ENCODE measurements around the gene MAST1.
"Not testable (repeated sequence)": the region's sequence is repeated elsewhere in the genome, so short reads cannot be mapped to it uniquely, and the experiment has no call there.

The MAST1 gene

GRCh38 chr19:12896460-12896859 is 58.1 kb downstream of the MAST1 start:
- no peak for DNase-seq (ENCODE audit: low spot score)

GRCh38 chr19:12899891-12900518 is 61.7 kb downstream of the MAST1 start:
- DNase-seq (ENCODE audit: low spot score) = no peak

GRCh38 chr19:12907166-12907565 is 68.9 kb downstream of the MAST1 start:
- no peak for DNase-seq (ENCODE audit: low spot score)

GRCh38 chr19:12912571-12912970 is 74.3 kb downstream of the MAST1 start:
- DNase-seq (ENCODE audit: low spot score) = no peak

GRCh38 chr19:12913011-12913561 is 74.8 kb downstream of the MAST1 start:
- DNase-seq (ENCODE audit: low spot score) = no peak

- no peak for DNase-seq (ENCODE audit: low spot score)
Observed at GRCh38 chr19:12913851-12914690, 75.8 kb downstream of the MAST1 start.

- DNase-seq (ENCODE audit: low spot score) = not testable (repeated sequence)
Observed at GRCh38 chr19:12915860-12916259, 77.5 kb downstream of the MAST1 start.

- no peak for DNase-seq (ENCODE audit: low spot score)
Observed at GRCh38 chr19:12918253-12918652, 79.9 kb downstream of the MAST1 start.

- DNase-seq (ENCODE audit: low spot score) = no peak
Observed at GRCh38 chr19:12921047-12921446, 82.7 kb downstream of the MAST1 start.

GRCh38 chr19:12922959-12923358 is 84.6 kb downstream of the MAST1 start:
- DNase-seq (ENCODE audit: low spot score) = no peak
